GM18505 (cell line): Measurements from ENCODE around the gene PPP2R5D.

ENCODE experiments used
- ATAC-seq: cut with Tn5 transposase; IDR thresholded peaks from one replicate; pipeline ENCODE4 v1.9.1; 2021; ENCODE audit not compliant: unreplicated experiment
- POLR2A ChIP-seq: IDR thresholded peaks from 4 replicates; pipeline ENCODE4 v1.6.1; 2011; ENCODE audit warnings: borderline replicate concordance; ENCODE audit not compliant: insufficient read depth, insufficient read length; ENCODE audit errors: extremely low read depth

Gene PPP2R5D

DNA sequence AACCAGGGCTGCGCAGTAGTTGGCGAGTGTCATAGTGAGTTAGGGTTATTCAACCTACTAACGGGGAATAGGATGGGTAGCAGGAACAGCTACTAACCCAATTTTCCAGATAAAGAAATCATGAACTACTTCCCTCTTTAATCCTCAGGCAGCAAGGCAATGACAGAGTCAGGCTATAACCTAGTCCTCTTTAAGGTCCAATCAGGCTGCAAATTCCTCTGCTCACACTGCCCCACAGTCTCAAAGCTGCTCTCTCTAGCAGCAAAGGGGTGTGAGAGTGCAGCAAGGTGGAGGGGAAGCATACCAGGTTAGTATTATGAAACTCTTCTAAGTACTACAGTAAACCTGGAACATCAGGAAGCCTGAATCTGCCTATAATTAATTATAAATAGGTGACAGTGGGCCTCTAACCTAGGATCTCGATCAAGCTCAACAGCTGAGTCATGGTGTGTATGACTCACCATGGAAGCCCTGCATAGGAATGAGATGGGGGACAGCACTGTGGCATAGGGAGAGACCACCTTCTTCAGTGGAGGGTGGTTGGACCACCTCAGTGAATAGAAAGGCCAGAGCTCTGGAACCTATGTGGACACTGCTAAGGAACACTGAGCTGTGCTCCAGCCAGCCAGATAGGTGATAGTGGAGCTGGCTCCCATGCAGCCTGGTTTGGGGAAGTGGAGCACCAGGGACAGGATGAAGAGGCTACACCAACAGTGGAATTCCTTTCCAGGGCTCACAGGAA is 13.3 kb upstream of the PPP2R5D start:
- TF ChIP-seq POLR2A: no peak
- ATAC-seq: no peak

GRCh38 chr6:42971746-42972327 is 12.5 kb upstream of the PPP2R5D start:
- no peak for TF ChIP-seq POLR2A
- no peak for ATAC-seq

DNA sequence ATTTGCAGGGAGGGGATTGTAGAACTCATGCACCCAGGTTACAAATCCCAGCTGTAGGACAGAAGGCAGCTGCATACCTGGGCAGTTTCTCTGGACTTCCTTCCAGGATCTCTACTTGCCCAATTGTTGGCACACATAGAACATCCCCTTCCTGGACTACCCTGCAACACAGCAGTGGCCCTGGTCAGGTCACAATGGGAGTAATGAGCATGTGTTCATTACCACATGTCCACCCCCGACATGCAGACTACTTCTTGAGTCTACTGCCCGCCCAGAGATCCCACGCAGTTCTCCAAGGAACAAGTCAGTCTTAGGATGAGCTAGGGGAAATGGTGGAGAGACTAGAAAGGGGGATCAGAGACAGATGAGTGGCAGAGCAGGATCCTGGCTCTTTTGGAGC is 10.4 kb upstream of the PPP2R5D start:
- no peak for TF ChIP-seq POLR2A
- ATAC-seq: no peak

GRCh38 chr6:42974919-42975505 is 9.4 kb upstream of the PPP2R5D start:
- no peak for ATAC-seq
- no peak for TF ChIP-seq POLR2A

DNA sequence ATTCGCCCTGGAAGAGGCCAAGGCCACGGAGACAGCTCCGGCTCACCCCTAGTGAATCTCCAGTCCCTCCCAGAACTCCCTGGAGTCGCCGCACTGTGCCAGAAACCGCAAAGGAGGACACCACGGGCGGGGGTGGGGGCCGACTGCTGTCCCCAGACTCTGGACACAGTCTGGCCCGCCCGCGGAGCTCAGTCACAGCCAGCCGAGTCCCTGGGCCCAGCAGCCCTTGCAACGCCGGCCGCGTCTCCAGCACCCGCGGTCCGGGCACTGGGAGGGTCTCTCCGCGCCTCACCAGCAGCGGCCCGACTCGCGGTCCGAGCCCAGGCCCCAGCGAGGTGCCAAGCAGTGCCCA is 5.9 kb upstream of the PPP2R5D start:
- TF ChIP-seq POLR2A: no peak
- no peak for ATAC-seq

- peak; percentile 88 for ATAC-seq
- TF ChIP-seq POLR2A: peak; percentile 94
Measured at GRCh38 chr6:42978839-42979522, 5.4 kb upstream of the PPP2R5D start, which contains the start of gene PEX6. PEX6 (minus strand) TSS chr6:42979181; CDS start chr6:42979150, 31 bp downstream.

- no peak for TF ChIP-seq POLR2A
- ATAC-seq: peak; percentile 12
Measured at GRCh38 chr6:42979523-42980177, 4.7 kb upstream of the PPP2R5D start.

DNA sequence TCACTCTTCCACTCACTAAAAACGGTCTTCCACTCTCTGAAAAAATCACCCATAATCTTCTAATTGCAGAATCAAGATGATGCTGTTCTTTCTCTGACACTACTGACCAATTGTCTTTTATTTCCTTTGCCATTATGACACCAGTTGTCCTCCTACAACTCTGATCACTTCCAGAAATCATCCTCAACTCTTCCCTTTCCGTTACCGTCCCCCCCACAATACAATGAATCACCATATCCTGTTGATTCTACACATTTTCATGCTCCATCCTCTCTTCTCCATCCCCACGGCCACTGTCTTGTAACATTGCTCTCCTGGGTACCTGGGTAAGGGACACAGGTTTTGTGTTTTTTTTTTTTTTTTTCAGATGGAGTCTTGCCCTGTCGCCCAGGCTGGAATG is 2.5 kb upstream of the PPP2R5D start:
- no peak for TF ChIP-seq POLR2A
- no peak for ATAC-seq

GRCh38 chr6:42984924-42985475 is 630 bp downstream of the PPP2R5D start:
- ATAC-seq: no peak
- no peak for TF ChIP-seq POLR2A

DNA sequence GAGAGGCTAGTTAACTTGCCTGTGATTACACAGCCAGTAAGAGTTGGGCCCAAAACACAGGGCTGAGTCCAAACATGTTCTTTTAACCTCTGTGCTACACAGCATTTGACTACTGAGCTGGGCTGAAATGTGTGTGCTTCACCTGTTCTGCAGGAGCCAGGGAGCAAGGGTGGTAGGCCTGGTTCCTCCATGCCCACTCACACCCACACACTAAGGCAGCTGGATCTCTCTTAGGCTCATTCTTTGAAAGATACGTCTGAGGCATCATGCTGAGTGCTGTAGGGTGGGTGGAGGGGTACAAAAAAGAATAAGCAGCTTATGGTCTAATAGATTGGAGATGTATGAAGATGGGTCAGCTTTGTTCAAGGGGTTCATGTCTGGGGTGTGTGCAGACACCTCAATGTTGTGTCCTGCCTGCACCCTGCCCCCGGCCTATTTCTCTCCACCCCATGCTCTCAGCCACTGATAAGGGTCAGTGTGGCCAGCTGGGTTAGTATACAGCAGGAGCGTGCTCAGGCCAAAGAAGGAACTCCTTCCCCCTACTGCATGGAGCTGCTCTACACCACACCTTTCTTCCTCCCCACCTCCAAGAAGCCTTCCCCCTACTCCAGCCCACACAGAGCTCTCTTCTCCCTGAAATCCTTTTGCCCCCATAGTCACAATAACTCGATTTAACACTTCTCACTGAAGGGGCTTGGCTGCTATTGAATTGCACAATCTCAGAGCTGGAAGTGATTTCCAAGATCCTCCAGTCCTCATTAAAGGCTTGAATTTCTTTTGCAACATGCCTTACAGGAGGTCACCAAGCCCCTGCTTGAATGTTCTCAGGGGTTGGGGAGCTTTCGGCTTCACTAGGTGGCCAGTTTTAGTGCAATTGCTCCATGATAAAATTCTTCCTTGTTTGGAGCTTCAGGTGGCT is 3.4 kb downstream of the PPP2R5D start:
- no peak for ATAC-seq
- TF ChIP-seq POLR2A: no peak

GRCh38 chr6:42988486-42989020 is 4.2 kb downstream of the PPP2R5D start:
- ATAC-seq: no peak
- TF ChIP-seq POLR2A: no peak

DNA sequence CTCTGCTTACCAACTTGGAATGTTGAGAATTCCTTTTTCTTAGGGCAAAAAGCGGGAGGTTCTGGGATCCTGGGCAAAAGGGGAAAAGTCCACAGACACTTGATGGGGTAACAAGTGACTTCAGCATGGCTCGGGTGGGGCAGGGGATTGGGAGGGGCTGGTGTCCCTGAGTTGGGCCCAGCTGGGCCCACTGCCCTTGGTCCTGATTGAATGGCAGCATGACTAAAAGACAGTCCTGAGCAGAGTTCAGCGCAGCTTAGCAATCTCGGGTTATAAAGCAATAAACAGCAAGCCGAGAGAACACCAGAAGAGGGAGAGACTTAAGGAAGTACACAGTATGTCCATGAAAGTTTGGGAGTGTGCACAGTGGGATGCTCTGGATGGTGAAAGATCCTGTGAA is 5.6 kb downstream of the PPP2R5D start:
- TF ChIP-seq POLR2A: no peak
- ATAC-seq: no peak
